Left lung (tissue), 10 donors: Measurements from ENCODE around the gene HOXD11. TPM values are rescaled to one million over a fixed set of nuclear protein-coding genes. Genes with fewer than 3 reads are reported as not detected.
A peak's percentile ranks its signal among the peaks of the same experiment; 100 is the strongest.

Source experiments
- ATAC-seq: fragments of 200-7000 bp; cut with Tn5 transposase; one replicate; pipeline ENCODE4 v1.9.1; 2020; ENCODE audit warnings: moderate library complexity
- DNase-seq, 4 donors: peaks; one replicate each; pipeline ENCODE4 v3.0.0-alpha.2; 2013 to 2020
- H3K27ac ChIP-seq, 2 donors: fragments of 200-600 bp; sonication (generic) in 1 of 2; one replicate each; pipeline versions ENCODE4 v1.5.0 to v1.8.0; 2020 to 2021
- H3K27me3 ChIP-seq, 2 donors: fragments of 200-600 bp; sonication (generic) in 1 of 2; one replicate each; pipeline versions ENCODE4 v1.5.0 to v1.8.0; 2020 to 2021
- H3K36me3 ChIP-seq, 2 donors: fragments of 200-600 bp; sonication (generic) in 1 of 2; one replicate each; pipeline versions ENCODE4 v1.5.0 to v1.8.0; 2020 to 2021
- H3K4me1 ChIP-seq, 2 donors: fragments of 200-600 bp; one replicate each; pipeline ENCODE4 v1.8.0; 2021
- H3K4me3 ChIP-seq, 2 donors: fragments of 200-600 bp; sonication (generic) in 1 of 2; one replicate each; pipeline versions ENCODE4 v1.5.0 to v1.8.0; 2020 to 2021; ENCODE audit warnings: mild to moderate bottlenecking in 1 of 2
- H3K9me3 ChIP-seq, 2 donors: fragments of 200-600 bp; sonication (generic) in 1 of 2; one replicate each; pipeline versions ENCODE4 v1.5.0 to v1.8.0; 2020 to 2021
- intact Hi-C, 2 donors: fragments of 100-400 bp; cut with DNase I; formaldehyde crosslinking; loops; one replicate each; pipeline versions ENCODE4 v1.11.2 to v1.14.2; 2022
- polyA plus RNA-seq, 6 donors: library from polyadenylated mRNA; unstranded; fragments of 120-200 nt; gene quantifications; one replicate each; pipeline ENCODE4 v1.2.1, GENCODE V29; 2013; ENCODE audit not compliant: insufficient read length in 6 of 6
- total RNA-seq, 2 donors: library from RNA; stranded (reverse); fragmentation: NEBNext Ultra II Directional; extraction: Animal tissue kit (Norgen Biotek cat#: 25700); gene quantifications; one replicate each; pipeline ENCODE4 v1.2.1, GENCODE V29; 2021
- TF ChIP-seq, protein P1 (sequence below), 2 donors: fragments of 200-600 bp; sonication (generic) in 1 of 2; IDR thresholded peaks; one replicate each; pipeline versions ENCODE4 v1.5.0 to v1.8.0; 2021; ENCODE audit warnings: antibody characterized with exemption in 2 of 2
- donor health status: DM: no; HTN: yes; CAD: no.
- donor health status: DM: no; HTN: no; CAD: no.

The HOXD11 gene
- total and polyA plus RNA-seq, 8 donors, result 0.21 to 0.51 (median 0.25) TPM; not detected in 5

DNA sequence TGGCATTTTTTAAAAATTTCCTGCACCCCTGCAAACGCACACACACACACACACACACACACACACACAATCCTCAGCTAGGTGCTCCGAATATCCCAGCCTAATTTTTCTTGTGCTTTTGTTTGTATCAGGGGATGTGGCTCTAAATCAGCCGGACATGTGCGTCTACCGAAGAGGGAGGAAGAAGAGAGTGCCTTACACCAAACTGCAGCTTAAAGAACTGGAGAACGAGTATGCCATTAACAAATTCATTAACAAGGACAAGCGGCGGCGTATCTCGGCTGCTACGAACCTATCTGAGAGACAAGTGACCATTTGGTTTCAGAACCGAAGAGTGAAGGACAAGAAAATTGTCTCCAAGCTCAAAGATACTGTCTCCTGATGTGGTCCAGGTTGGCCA lies 12.7 kb upstream of the HOXD11 start:
- TF ChIP-seq, protein P1, sequence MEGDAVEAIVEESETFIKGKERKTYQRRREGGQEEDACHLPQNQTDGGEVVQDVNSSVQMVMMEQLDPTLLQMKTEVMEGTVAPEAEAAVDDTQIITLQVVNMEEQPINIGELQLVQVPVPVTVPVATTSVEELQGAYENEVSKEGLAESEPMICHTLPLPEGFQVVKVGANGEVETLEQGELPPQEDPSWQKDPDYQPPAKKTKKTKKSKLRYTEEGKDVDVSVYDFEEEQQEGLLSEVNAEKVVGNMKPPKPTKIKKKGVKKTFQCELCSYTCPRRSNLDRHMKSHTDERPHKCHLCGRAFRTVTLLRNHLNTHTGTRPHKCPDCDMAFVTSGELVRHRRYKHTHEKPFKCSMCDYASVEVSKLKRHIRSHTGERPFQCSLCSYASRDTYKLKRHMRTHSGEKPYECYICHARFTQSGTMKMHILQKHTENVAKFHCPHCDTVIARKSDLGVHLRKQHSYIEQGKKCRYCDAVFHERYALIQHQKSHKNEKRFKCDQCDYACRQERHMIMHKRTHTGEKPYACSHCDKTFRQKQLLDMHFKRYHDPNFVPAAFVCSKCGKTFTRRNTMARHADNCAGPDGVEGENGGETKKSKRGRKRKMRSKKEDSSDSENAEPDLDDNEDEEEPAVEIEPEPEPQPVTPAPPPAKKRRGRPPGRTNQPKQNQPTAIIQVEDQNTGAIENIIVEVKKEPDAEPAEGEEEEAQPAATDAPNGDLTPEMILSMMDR (IDR thresholded peaks at IDR 0.05), result no peak
- no peaks in the 10 kb centered on the region for H3K9me3 ChIP-seq
- H3K4me1 ChIP-seq, result peaks cover 3 to 30% of the 10 kb centered on the region in 2 donors
- no peak overlapping the region for H3K4me3 ChIP-seq
- no peak overlapping the region for H3K27ac ChIP-seq
- no peak for DNase-seq
- H3K27me3 ChIP-seq, result peaks cover 99 to 100% of the 10 kb centered on the region in 2 donors
- intact Hi-C loops, result loop anchor here in 1 of 2 donors (10.0 kb wide), 1 partner anchor 410 kb away; no protein-coding TSS in a partner anchor
- no peak for ATAC-seq
- H3K36me3 ChIP-seq, result no peaks in the 10 kb centered on the region

DNA sequence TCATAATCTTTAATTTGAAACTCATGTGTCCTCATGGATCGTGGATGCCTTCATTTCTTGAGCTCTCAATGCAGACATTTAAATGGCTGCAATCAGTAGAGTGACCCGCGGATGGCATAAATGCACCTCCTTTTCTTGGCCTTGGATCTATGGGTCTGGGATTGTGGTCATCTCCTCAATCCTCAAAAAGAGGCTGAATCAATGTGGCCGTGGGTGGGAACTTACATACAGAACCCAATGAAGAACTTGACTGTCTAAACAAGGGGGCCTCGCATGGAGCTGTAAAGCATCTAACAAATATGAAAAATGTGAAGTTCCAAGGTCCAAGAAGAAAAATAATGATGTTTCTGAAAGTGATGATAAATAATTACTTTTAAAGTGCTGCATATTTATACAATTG lies 11.7 kb upstream of the HOXD11 start:
- Histone ChIP-seq H3K36me3 (no peaks in the 10 kb centered on the region), H3K9me3 (no peaks in the 10 kb centered on the region), H3K27me3 (peaks cover 99 to 100% of the 10 kb centered on the region in 2 donors), H3K4me1 (peaks cover 3 to 30% of the 10 kb centered on the region in 2 donors), H3K27ac (no peak overlapping the region), H3K4me3 (no peak overlapping the region)
- DNase-seq, result no peak
- TF ChIP-seq, protein P1 (IDR thresholded peaks at IDR 0.05), result no peak
- intact Hi-C loops, result loop anchor here in 1 of 2 donors (10.0 kb wide), 1 partner anchor 411 kb away; no protein-coding TSS in a partner anchor
- ATAC-seq, result no peak

DNA sequence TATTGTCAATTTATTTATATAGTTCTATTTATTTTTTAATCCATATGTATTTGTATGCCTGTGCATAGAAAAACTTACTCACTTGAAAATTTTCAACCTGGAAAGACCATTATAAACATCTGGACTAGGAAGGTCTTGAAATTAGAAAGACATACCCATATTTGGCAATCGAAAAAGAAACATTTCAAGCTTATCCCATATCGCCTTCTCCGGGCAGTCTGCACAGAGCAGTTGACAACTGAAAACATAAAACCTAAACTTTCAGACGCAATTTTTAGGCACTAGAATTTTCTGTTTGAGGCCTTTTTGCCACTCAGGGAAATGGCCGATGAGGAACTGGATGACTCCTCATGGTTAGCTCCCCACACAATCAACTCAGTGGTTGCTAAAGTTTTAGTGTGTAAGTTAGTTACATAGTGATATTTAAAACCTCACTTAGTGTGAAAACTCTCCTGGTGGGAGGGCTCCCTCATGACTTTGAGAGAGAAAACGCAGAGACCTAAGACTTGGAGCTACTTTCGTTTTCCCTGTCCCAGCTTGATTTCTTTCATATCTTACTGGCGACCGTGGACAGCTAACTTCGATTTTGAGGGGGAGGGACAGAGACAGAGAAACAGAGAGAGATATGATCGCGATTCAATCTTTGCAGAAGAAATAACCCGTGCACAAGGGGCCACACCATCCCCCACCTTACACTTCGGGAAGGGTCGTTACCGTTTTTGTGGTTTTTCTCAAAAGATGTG lies 10.7 kb upstream of the HOXD11 start:
- Histone ChIP-seq H3K4me3 (peak overlapping the region in 1 of 2 donors; percentile 34), H3K27me3 (peaks cover 99 to 100% of the 10 kb centered on the region in 2 donors), H3K27ac (no peak overlapping the region), H3K4me1 (peaks cover 3 to 30% of the 10 kb centered on the region in 2 donors), H3K36me3 (no peaks in the 10 kb centered on the region), H3K9me3 (no peaks in the 10 kb centered on the region)
- TF ChIP-seq, protein P1 (IDR thresholded peaks at IDR 0.05), result no peak
- intact Hi-C loops, result loop anchor here in 1 of 2 donors (10.0 kb wide), 1 partner anchor 412 kb away; no protein-coding TSS in a partner anchor
- DNase-seq, result no peak
- no peak for ATAC-seq

DNA sequence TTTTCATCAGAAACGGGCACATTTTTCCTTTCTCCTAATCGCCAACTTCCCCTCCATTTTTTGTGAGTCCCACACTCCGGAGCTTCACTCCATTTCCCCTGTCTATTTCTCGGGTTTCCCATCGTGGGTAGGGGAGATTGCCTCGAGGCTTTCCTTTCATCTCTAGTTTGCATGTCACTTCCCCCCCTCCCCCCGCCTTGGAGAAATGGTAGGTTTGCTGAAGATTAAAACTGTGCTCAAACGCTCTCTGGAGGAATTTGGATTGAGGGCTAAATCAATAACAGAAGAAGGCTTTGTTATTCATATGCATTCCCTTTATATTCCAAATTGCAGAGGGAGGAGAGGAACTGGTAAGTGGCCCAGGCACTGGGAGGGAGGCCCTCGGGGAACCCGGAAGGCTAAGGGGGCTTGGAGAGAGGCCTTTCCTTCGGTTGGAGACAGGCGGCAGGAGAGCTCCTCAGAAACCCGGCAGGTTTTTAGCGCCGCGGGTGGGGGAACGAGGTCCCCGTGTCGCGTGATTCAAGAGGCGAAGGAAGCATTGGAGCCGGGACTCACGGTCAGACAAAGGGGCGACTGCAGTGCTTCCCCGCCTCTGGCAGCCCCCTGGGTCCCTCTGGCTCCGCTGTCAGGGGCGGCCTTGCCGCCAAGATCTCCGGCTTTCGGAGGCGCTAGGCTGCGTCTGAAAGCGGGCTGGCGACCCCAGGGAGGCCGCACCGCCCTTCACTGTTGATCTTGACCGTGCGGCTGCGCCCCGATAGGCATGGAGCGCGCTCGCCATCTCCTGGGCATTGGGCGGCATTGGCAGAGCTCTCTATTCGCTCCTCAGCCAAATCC lies 9.9 kb upstream of the HOXD11 start:
- ATAC-seq (peak; percentile 97), DNase-seq (peak in 3 of 4 donors; percentile 56 to 86 (median 80))
- TF ChIP-seq, protein P1 (IDR thresholded peaks at IDR 0.05), result peak; percentile 67 to 75
- H3K4me3 ChIP-seq, result peak overlapping the region; percentile 3 to 34
- H3K36me3 ChIP-seq, result no peaks in the 10 kb centered on the region
- no peak overlapping the region for H3K27ac ChIP-seq
- peaks cover 3 to 30% of the 10 kb centered on the region in 2 donors for H3K4me1 ChIP-seq
- H3K9me3 ChIP-seq, result no peaks in the 10 kb centered on the region
- intact Hi-C loops, result loop anchor here in 1 of 2 donors (10.0 kb wide), 1 partner anchor 412 kb away; no protein-coding TSS in a partner anchor
- peaks cover 99 to 100% of the 10 kb centered on the region in 2 donors for H3K27me3 ChIP-seq
